ENCODE results near the gene WDR33. TPM values are rescaled to one million over a fixed set of nuclear protein-coding genes. Genes with fewer than 3 reads are reported as not detected.

The WDR33 gene
- total RNA-seq, 2 experiments from 2014 or later, result 70.7 to 96.6 TPM

DNA sequence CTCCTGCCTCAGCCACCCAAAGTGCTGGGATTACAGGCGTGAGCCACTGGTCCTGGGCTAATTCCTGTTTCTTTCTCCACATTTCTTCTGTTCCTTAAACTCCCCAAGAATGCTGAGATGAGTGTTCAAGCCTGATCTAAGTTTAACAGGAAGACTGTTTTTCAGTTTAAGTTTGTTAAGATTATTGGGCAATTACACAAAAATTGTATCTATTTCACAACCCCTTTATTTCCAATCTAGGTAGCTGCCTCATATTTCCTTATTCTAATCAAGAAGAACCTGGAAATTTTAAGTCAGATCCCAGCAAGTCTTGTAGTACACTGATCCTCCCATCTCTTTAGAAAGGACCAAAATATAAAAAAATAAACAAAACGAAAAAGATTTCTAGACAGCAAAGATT is 98.0 kb downstream of the WDR33 start:
- POLR2A ChIA-PET, result interaction anchor here (0.8 kb wide), 1 partner anchor 19 kb away, joined by 4 read pairs; no protein-coding TSS in a partner anchor
- no TSS peak for BruUV-seq (replicated peaks)
- CTCF ChIA-PET (ENCODE audit: unreplicated experiment), result no interaction called here

DNA sequence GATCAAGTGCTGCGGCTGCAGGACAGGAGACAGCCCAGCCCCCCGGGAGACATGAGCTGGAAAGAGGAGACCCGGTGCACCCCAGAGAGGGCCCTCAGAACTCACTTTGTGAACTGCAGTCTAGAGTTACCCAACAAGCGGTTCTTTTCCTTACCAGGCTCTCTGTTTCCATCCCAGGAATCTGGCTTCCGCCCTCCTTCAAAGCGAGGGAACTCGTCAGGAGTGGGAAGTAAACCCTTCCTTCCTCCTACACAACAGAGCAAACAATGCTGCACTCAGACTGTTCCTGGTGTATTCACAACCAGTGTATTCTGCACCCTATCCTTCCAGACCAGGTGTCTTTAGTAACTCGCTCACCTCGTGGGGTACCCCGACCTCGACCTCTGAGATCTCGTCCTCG is 101.6 kb downstream of the WDR33 start:
- no peaks in the 10 kb centered on the region for H4K20me1 ChIP-seq (ENCODE audit: insufficient read depth, low read length)
- H3K27ac ChIP-seq (ENCODE audit: low read depth, low read length, poor library complexity, severe bottlenecking), result no peak overlapping the region
- peaks cover 84% of the 10 kb centered on the region for H3K36me3 ChIP-seq (ENCODE audit: insufficient read depth, low read length)
- no peaks in the 10 kb centered on the region for H3K4me1 ChIP-seq (ENCODE audit: insufficient read depth, low read length, poor library complexity, severe bottlenecking)
- peaks cover 7% of the 10 kb centered on the region; the same call in 1 of the 2 replicates for H3K79me2 ChIP-seq (ENCODE audit: insufficient read depth, low read depth, low read length)
- no peaks in the 10 kb centered on the region for H3K9me3 ChIP-seq (ENCODE audit: low read length)
- CTCF ChIA-PET (ENCODE audit: unreplicated experiment), result no interaction called here
- H3K4me3 ChIP-seq (ENCODE audit: low read depth, low read length, poor library complexity, severe bottlenecking), result no peak overlapping the region
- no peaks in the 10 kb centered on the region for H3K9me2 ChIP-seq (ENCODE audit: insufficient read depth, low read length)
- DNase-seq (ENCODE audit: low spot score), result no peak
- intact Hi-C loops (cut with micrococcal nuclease; ENCODE audit: unreplicated experiment), result no loop called here
- TF ChIP-seq, protein P1, sequence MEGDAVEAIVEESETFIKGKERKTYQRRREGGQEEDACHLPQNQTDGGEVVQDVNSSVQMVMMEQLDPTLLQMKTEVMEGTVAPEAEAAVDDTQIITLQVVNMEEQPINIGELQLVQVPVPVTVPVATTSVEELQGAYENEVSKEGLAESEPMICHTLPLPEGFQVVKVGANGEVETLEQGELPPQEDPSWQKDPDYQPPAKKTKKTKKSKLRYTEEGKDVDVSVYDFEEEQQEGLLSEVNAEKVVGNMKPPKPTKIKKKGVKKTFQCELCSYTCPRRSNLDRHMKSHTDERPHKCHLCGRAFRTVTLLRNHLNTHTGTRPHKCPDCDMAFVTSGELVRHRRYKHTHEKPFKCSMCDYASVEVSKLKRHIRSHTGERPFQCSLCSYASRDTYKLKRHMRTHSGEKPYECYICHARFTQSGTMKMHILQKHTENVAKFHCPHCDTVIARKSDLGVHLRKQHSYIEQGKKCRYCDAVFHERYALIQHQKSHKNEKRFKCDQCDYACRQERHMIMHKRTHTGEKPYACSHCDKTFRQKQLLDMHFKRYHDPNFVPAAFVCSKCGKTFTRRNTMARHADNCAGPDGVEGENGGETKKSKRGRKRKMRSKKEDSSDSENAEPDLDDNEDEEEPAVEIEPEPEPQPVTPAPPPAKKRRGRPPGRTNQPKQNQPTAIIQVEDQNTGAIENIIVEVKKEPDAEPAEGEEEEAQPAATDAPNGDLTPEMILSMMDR (conservative IDR thresholded peaks at IDR 0.05; ENCODE audit: low read length), result no peak
- H3K4me2 ChIP-seq (ENCODE audit: low read length), result no peak overlapping the region
- POLR2A ChIA-PET, result no interaction called here
- BruUV-seq (replicated peaks), result no TSS peak
- no peak overlapping the region for H2AFZ ChIP-seq (ENCODE audit: low read length)

More for the DNA sequence above, 98.0 kb downstream of the WDR33 start:
- H3K4me1 ChIP-seq (ENCODE audit: insufficient read depth, low read length, poor library complexity, severe bottlenecking), result no peaks in the 10 kb centered on the region
- peaks cover 82% of the 10 kb centered on the region for H3K36me3 ChIP-seq (ENCODE audit: insufficient read depth, low read length)
- intact Hi-C loops (cut with micrococcal nuclease; ENCODE audit: unreplicated experiment), result no loop called here
- H3K4me2 ChIP-seq (ENCODE audit: low read length), result no peak overlapping the region
- no peaks in the 10 kb centered on the region for H3K9me3 ChIP-seq (ENCODE audit: low read length)
- no peak overlapping the region for H2AFZ ChIP-seq (ENCODE audit: low read length)
- no peak for DNase-seq (ENCODE audit: low spot score)
- H4K20me1 ChIP-seq (ENCODE audit: insufficient read depth, low read length), result no peaks in the 10 kb centered on the region
- H3K79me2 ChIP-seq (ENCODE audit: insufficient read depth, low read depth, low read length), result no peaks in the 10 kb centered on the region
- H3K4me3 ChIP-seq (ENCODE audit: low read depth, low read length, poor library complexity, severe bottlenecking), result no peak overlapping the region
- H3K27ac ChIP-seq (ENCODE audit: low read depth, low read length, poor library complexity, severe bottlenecking), result no peak overlapping the region
- no peaks in the 10 kb centered on the region for H3K9me2 ChIP-seq (ENCODE audit: insufficient read depth, low read length)
- TF ChIP-seq EZH2phosphoT487 (IDR thresholded peaks at IDR 0.05; ENCODE audit: borderline replicate concordance, low read depth, low read length), result no peak
- TF ChIP-seq, protein P1 (conservative IDR thresholded peaks at IDR 0.05; ENCODE audit: low read length), result no peak

DNA sequence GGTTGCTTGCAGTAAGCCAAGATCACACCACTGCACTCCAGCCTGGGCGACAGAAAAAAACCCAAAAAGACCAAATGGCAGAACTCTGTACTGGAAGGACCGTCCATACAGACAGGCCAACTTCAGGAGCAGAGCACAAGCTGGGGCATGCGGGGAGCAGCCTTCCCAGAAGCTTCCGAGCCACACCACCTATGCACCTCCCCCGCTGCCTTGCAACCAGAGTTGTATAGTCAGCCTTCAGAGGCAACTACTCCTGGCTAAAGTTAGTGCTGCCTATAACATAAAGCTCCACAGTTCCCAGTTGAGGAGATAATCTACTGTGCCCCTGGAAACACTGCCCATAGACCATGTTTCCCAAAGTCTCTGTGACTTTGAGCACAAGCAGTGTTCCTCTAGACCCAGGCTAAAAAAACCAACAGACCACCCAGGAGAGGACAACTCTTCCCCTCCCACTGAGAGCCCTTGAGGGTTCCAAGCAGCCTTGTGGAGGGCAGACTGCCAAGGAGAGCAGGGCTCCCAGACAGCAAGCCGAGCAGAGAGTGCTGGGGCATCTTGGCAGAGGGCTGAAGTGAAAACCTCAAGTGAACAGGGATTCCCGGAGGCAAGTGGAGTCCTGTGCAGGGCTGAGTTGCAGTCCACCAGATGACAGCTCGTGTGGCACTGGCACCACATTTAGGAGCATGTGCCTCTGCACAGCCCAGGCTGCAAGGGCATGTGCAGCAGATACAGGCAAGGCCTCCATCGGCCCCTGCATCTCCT is 102.9 kb downstream of the WDR33 start:
- DNase-seq (ENCODE audit: low spot score), result no peak
- no peak overlapping the region for H3K27ac ChIP-seq (ENCODE audit: low read depth, low read length, poor library complexity, severe bottlenecking)
- H3K4me2 ChIP-seq (ENCODE audit: low read length), result no peak overlapping the region
- BruUV-seq (replicated peaks), result no TSS peak
- ChIA-PET CTCF (ENCODE audit: unreplicated experiment) (no interaction called here), POLR2A (no interaction called here)
- H3K4me3 ChIP-seq (ENCODE audit: low read depth, low read length, poor library complexity, severe bottlenecking), result no peak overlapping the region
- H3K9me2 ChIP-seq (ENCODE audit: insufficient read depth, low read length), result no peaks in the 10 kb centered on the region
- H3K4me1 ChIP-seq (ENCODE audit: insufficient read depth, low read length, poor library complexity, severe bottlenecking), result peaks cover 11% of the 10 kb centered on the region
- intact Hi-C loops (cut with micrococcal nuclease; ENCODE audit: unreplicated experiment), result no loop called here
- TF ChIP-seq EZH2phosphoT487 (IDR thresholded peaks at IDR 0.05; ENCODE audit: borderline replicate concordance, low read depth, low read length), result no peak
- TF ChIP-seq, protein P1 (conservative IDR thresholded peaks at IDR 0.05; ENCODE audit: low read length), result no peak
- H3K79me2 ChIP-seq (ENCODE audit: insufficient read depth, low read depth, low read length), result peaks cover 20% of the 10 kb centered on the region; the same call in 1 of the 2 replicates
- H2AFZ ChIP-seq (ENCODE audit: low read length), result no peak overlapping the region
- H3K9me3 ChIP-seq (ENCODE audit: low read length), result no peaks in the 10 kb centered on the region
- H3K36me3 ChIP-seq (ENCODE audit: insufficient read depth, low read length), result peaks cover 84% of the 10 kb centered on the region
- peaks cover 4% of the 10 kb centered on the region; the same call in 1 of the 2 replicates for H4K20me1 ChIP-seq (ENCODE audit: insufficient read depth, low read length)

Data from OCI-LY7 (cell line).